Heart left ventricle (tissue), 16 donors: Measurements from ENCODE around the gene SERPINB4. TPM values are rescaled to one million over a fixed set of nuclear protein-coding genes. Genes with fewer than 3 reads are reported as not detected.

ENCODE experiments used
- ATAC-seq, 4 donors: fragments of 200-7000 bp; cut with Tn5 transposase; one replicate each; pipeline ENCODE4 v1.9.1; 2020 to 2022; ENCODE audit warnings: moderate library complexity in 4 of 4, mild to moderate bottlenecking in 3 of 4, moderate number of reproducible peaks in 1 of 4
- DNase-seq, 5 donors: peaks; one replicate each; pipeline ENCODE4 v3.0.0-alpha.2; 2020
- H3K27ac ChIP-seq, 12 donors: fragments of 200-600 bp; sonication (generic) in 4 of 12; one replicate each; pipeline versions ENCODE4 v1.5.0 to v1.8.0; 2016 to 2022; ENCODE audit warnings: mild to moderate bottlenecking in 2 of 12
- H3K27me3 ChIP-seq, 9 donors: fragments of 200-600 bp; sonication (generic) in 2 of 9; one replicate each; pipeline versions ENCODE4 v1.5.1 to v1.8.0; 2016 to 2022; ENCODE audit warnings: mild to moderate bottlenecking in 3 of 9
- H3K36me3 ChIP-seq, 9 donors: fragments of 200-600 bp; sonication (generic) in 2 of 9; one replicate each; pipeline versions ENCODE4 v1.5.0 to v1.8.0; 2018 to 2022; ENCODE audit warnings: mild to moderate bottlenecking in 2 of 9
- H3K4me1 ChIP-seq, 12 donors: fragments of 200-600 bp; sonication (generic) in 4 of 12; one replicate each; pipeline versions ENCODE4 v1.5.0 to v1.8.0; 2016 to 2022; ENCODE audit warnings: mild to moderate bottlenecking in 3 of 12
- H3K4me3 ChIP-seq, 12 donors: fragments of 200-600 bp; sonication (generic) in 4 of 12; one replicate each; pipeline versions ENCODE4 v1.5.0 to v1.8.0; 2017 to 2022; ENCODE audit warnings: mild to moderate bottlenecking in 9 of 12, moderate library complexity in 4 of 12
- H3K9me3 ChIP-seq, 12 donors: fragments of 200-600 bp; sonication (generic) in 4 of 12; one replicate each; pipeline versions ENCODE4 v1.5.0 to v1.8.0; 2016 to 2022; ENCODE audit warnings: mild to moderate bottlenecking in 1 of 12
- POLR2A ChIP-seq, 2 donors: fragments of 450-650 bp; IDR thresholded peaks; one replicate each; pipeline ENCODE4 v1.6.1; 2017; ENCODE audit warnings: antibody characterized with exemption in 2 of 2, mild to moderate bottlenecking in 2 of 2, moderate library complexity in 2 of 2
- WGBS, 4 donors: extraction: QIAGEN DNeasy Blood & Tissue Kit in 2 of 4; methylation state at CpG; one replicate each; pipeline versions ENCODE4 v1.1.5 to v1.1.7; 2013 to 2018; 5-methylcytosine and 5-hydroxymethylcytosine counted together
- intact Hi-C, 10 donors: fragments of 100-400 bp; cut with DNase I; formaldehyde crosslinking; loops; one replicate each; pipeline versions ENCODE4 v1.11.1 to v1.14.2; 2022
- polyA plus RNA-seq, 2 donors: library from polyadenylated mRNA; stranded (reverse); fragments of 200-250 nt; gene quantifications; one replicate each; pipeline ENCODE4 v1.2.3, GENCODE V29; 2013
- total RNA-seq, 9 donors: library from RNA; depleted of rRNA in 2 of 9; stranded (reverse); fragments of >200 nt in 2 of 9; fragmentation: NEBNext Ultra II Directional in 3 of 9; extraction: Animal tissue kit (Norgen Biotek cat#: 25700) in 3 of 9; gene quantifications; one replicate each; pipeline versions ENCODE4 v1.1.0 to v1.2.4, GENCODE V29; 2016 to 2023
- TF ChIP-seq, protein P1 (sequence below), 12 donors: fragments of 200-600 bp; sonication (generic) in 4 of 12; IDR thresholded peaks; one replicate each; pipeline versions ENCODE4 v1.5.0 to v1.8.0; 2018 to 2022; ENCODE audit warnings: antibody characterized with exemption in 12 of 12, mild to moderate bottlenecking in 5 of 12
- donor health status: ischemic (EF 13 %, LVEDD 7.1; RV severe dilation, severe dysfunction).
- donor health status: healthy with polysubstance abuse.
- donor health status: DM: no; HTN: yes; CAD: no.
- donor health status: DM: no; HTN: no; CAD: no.
- donor health status: ischemic (EF 25% LVEDD 6.9; RV normal size, moderate dysfunction).
- donor health status: ischemic (EF 25% LVEDD 5.7; RV mildly dilated, moderate dysfunction).
- donor health status: healthy.
- donor health status: DM: yes; HTN: yes; CAD: no.
- donor health status: ischemic (EF 35%, LVEDD 5.7; RV mildly dilated, moderate dysfunction).
- donor health status: nonischemic (EF 11% LVEDD 7.7; RV severe dilation, severe dysfunction).
- donor health status: DM: yes; HTN: yes; CAD: no.
- donor health status: PGD.
- donor health status: ischemic (EF 29% LVEDD 5.4; RV normal size, mild dysfunction).
- donor health status: nonischemic (EF 23%, LVEDD 6.1; RV moderate dilation, normal function).

SERPINB4 gene
- total and polyA plus RNA-seq, 11 donors, result 0.85 TPM; not detected in 10

DNA sequence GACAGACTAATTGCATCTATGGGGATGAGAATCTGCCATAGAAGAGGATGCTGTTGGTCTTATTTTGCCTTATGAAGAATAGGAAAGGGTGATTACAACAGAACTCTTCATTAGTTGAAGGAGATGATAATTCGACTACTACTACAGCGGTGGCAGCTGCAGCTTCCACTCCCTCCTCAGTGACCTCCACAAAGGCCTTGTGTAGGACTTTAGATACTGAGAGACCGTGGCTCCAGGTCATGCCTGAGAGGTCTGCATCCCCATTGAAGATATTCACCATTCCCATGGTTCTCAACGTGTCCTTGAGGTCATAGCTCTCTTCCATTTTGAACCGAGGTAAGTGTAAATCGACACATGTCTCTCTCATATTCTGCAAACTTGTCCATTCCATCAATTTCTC, 6.4 kb downstream of the SERPINB4 start:
- Histone ChIP-seq H3K27me3 (no peaks in the 10 kb centered on the region), H3K9me3 (peaks cover 0 to 13% (median 0%) of the 10 kb centered on the region in 12 donors), H3K4me3 (no peak overlapping the region), H3K27ac (no peak overlapping the region), H3K4me1 (no peaks in the 10 kb centered on the region), H3K36me3 (no peaks in the 10 kb centered on the region)
- no peak for DNase-seq
- ATAC-seq, result no peak
- WGBS, 4 donors, result 80 to 88% (median 87%) methylated on average over 6 of the region's 6 CpGs
- no peak for TF ChIP-seq POLR2A (IDR thresholded peaks at IDR 0.05)
- TF ChIP-seq, protein P1, sequence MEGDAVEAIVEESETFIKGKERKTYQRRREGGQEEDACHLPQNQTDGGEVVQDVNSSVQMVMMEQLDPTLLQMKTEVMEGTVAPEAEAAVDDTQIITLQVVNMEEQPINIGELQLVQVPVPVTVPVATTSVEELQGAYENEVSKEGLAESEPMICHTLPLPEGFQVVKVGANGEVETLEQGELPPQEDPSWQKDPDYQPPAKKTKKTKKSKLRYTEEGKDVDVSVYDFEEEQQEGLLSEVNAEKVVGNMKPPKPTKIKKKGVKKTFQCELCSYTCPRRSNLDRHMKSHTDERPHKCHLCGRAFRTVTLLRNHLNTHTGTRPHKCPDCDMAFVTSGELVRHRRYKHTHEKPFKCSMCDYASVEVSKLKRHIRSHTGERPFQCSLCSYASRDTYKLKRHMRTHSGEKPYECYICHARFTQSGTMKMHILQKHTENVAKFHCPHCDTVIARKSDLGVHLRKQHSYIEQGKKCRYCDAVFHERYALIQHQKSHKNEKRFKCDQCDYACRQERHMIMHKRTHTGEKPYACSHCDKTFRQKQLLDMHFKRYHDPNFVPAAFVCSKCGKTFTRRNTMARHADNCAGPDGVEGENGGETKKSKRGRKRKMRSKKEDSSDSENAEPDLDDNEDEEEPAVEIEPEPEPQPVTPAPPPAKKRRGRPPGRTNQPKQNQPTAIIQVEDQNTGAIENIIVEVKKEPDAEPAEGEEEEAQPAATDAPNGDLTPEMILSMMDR (IDR thresholded peaks at IDR 0.05), result no peak
- intact Hi-C loops, result no loop called here

DNA sequence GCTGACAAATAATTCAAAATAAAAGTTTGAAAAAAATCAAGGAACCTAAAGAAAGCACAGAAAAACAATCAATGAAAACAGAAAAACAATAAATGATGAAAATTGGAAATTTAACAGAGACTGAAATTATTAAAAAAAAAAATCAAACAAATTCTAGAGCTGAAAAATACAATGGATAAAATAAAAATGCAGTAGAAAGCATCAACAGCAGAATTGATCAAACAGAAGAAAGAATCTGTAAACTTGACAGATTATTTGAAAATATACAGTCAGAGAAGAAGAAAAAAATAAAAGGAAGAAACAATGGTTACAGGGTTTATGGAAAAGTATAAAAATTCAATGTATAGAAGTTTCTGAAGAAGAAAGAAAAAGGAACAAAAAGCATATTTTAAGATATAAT, 16.2 kb downstream of the SERPINB4 start:
- H3K4me3 ChIP-seq, result no peak overlapping the region
- no peaks in the 10 kb centered on the region for H3K36me3 ChIP-seq
- DNase-seq, result no peak
- H3K27me3 ChIP-seq, result no peaks in the 10 kb centered on the region
- H3K4me1 ChIP-seq, result no peaks in the 10 kb centered on the region
- no peak overlapping the region for H3K27ac ChIP-seq
- ATAC-seq, result no peak
- no peak for TF ChIP-seq POLR2A (IDR thresholded peaks at IDR 0.05)
- TF ChIP-seq, protein P1 (IDR thresholded peaks at IDR 0.05), result no peak
- intact Hi-C loops, result no loop called here
- H3K9me3 ChIP-seq, result peaks cover 0 to 61% (median 25%) of the 10 kb centered on the region in 12 donors

DNA sequence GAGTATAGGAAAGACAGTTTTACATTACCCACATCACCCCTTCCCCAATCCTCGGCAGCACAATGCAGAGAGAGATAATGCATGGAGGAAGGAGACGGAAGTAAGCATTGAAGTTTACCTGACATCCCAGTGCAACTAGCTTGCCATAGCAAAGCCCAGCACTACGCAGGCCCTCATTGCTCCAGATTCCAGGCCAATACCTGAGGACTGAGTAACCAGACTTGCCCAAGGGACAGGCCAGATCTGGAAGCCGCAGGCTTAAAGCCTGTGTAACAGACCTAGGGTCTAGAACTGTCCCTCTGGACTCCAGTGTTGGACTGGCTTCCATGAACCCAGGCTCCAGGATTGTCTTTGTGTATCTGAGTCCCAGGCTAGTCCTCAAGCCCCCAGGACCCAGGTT, 17.6 kb downstream of the SERPINB4 start:
- DNase-seq (no peak), ATAC-seq (no peak)
- no peaks in the 10 kb centered on the region for H3K27me3 ChIP-seq
- H3K4me1 ChIP-seq, result no peaks in the 10 kb centered on the region
- no peak overlapping the region for H3K27ac ChIP-seq
- intact Hi-C loops, result no loop called here
- TF ChIP-seq, protein P1 (IDR thresholded peaks at IDR 0.05), result no peak
- no peak for TF ChIP-seq POLR2A (IDR thresholded peaks at IDR 0.05)
- no peaks in the 10 kb centered on the region for H3K36me3 ChIP-seq
- no peak overlapping the region for H3K4me3 ChIP-seq
- 61 to 69% (median 67%) methylated on average over 4 of the region's 4 CpGs for WGBS, 4 donors
- peaks cover 0 to 57% (median 24%) of the 10 kb centered on the region in 12 donors for H3K9me3 ChIP-seq

DNA sequence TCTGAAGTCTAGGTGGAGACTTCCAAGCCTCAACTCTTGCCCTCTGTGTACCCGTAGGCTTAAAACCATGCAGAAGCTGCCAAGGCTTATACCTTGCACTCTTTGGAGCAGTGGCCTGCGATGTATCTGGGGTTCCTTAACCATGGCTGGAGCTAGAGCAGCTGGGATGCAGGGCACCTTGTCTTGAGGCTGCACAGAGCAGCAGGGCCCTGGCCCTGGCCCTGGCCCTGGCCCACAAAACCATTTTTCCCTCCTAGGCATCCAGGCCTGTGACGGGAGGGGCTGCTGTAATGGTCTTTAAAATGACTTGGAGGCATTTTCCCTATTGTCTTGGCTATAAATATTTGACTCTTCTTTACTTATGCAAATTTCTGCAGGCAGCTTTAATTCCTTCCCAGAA, 19.2 kb downstream of the SERPINB4 start:
- 81 to 86% (median 83%) methylated on average over 3 of the region's 3 CpGs for WGBS, 4 donors
- Histone ChIP-seq H3K4me1 (no peaks in the 10 kb centered on the region), H3K27ac (no peak overlapping the region), H3K36me3 (no peaks in the 10 kb centered on the region), H3K9me3 (peaks cover 0 to 58% (median 23%) of the 10 kb centered on the region in 12 donors), H3K4me3 (no peak overlapping the region), H3K27me3 (no peaks in the 10 kb centered on the region)
- TF ChIP-seq, protein P1 (IDR thresholded peaks at IDR 0.05), result no peak
- no peak for TF ChIP-seq POLR2A (IDR thresholded peaks at IDR 0.05)
- no peak for DNase-seq
- intact Hi-C loops, result no loop called here
- no peak for ATAC-seq
